Measurements from ENCODE around the gene MSRB3. TPM values are rescaled to one million over a fixed set of nuclear protein-coding genes. Genes with fewer than 3 reads are reported as not detected.
A peak's percentile ranks its signal among the peaks of the same experiment; 100 is the strongest.

The MSRB3 gene
- total RNA-seq, 3 donors from 2014 or later = 8.1 to 154 (median 18.3) TPM

DNA sequence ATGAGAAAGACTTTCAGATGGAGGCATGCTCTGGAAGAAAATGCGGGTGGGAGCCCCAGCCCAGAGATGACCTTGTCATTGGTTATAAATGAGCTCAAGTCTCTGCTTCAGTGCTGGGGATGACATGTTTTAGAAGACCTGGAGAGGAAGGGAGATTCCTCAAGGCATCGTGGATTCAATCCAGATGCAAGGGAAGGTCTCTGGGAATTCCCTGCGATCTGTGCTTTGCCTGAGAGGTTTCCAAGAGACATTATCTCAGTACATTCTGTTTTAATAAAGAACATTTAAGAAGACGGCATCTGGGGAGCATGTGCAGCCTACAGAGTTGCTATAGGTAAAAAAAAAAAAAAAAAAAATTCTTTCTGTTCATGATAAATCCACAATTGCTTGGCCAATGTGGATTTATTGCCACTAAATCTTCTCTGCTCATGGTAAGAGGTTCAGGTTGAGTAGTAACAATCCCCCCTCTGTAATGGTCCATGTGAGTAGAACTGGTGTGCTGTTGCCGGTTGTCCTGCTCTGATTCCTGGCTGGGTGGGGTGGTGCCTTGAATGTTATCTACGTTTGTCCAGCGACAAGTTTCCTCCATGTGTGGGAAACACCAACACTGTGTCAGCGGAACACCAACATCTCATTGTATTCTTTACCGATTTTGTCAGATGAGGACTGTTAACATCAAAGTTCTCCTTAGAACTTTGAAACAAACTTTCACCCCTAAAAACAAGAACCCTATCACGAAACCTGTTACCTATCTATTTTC, 230.0 kb downstream of the MSRB3 start:
- TF ChIP-seq, protein P1, sequence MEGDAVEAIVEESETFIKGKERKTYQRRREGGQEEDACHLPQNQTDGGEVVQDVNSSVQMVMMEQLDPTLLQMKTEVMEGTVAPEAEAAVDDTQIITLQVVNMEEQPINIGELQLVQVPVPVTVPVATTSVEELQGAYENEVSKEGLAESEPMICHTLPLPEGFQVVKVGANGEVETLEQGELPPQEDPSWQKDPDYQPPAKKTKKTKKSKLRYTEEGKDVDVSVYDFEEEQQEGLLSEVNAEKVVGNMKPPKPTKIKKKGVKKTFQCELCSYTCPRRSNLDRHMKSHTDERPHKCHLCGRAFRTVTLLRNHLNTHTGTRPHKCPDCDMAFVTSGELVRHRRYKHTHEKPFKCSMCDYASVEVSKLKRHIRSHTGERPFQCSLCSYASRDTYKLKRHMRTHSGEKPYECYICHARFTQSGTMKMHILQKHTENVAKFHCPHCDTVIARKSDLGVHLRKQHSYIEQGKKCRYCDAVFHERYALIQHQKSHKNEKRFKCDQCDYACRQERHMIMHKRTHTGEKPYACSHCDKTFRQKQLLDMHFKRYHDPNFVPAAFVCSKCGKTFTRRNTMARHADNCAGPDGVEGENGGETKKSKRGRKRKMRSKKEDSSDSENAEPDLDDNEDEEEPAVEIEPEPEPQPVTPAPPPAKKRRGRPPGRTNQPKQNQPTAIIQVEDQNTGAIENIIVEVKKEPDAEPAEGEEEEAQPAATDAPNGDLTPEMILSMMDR (IDR thresholded peaks at IDR 0.05) = no peak
- Histone ChIP-seq H3K4me1 (ENCODE audit: low read depth) (peaks cover 3% of the 10 kb centered on the region), H3K4me3 (no peak overlapping the region), H3K9me3 (no peaks in the 10 kb centered on the region), H3K36me3 (ENCODE audit: low read depth) (no peaks in the 10 kb centered on the region)
- intact Hi-C loops (cut with DNase I, micrococcal nuclease) = no loop called here
- DNase-seq (no peak), ATAC-seq (no peak)

DNA sequence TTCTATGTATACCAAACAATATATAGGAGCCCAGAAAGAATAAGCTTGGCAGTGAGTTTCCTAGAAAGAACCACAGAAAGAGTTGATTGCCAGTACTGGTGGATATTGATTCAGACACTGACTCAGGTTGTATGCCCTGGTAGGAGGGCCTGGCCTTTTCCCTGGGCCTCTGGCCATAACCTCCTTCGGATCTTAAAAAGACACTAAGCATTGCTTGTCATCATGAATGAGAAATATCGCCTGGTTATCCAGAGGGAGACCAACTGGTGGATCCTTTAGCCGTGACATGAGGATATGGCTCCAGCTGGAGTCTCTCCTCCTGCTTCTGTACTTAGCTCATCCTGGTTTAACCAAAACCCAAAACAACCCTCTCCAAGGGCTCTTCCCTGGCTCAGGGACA, 231.5 kb downstream of the MSRB3 start:
- TF ChIP-seq, protein P1 (IDR thresholded peaks at IDR 0.05) = no peak
- DNase-seq = no peak
- Histone ChIP-seq H3K4me1 (ENCODE audit: low read depth) (peaks cover 3% of the 10 kb centered on the region), H3K9me3 (no peaks in the 10 kb centered on the region), H3K36me3 (ENCODE audit: low read depth) (no peaks in the 10 kb centered on the region), H3K4me3 (no peak overlapping the region)
- intact Hi-C loops (cut with DNase I, micrococcal nuclease) = no loop called here
- ATAC-seq = no peak

DNA sequence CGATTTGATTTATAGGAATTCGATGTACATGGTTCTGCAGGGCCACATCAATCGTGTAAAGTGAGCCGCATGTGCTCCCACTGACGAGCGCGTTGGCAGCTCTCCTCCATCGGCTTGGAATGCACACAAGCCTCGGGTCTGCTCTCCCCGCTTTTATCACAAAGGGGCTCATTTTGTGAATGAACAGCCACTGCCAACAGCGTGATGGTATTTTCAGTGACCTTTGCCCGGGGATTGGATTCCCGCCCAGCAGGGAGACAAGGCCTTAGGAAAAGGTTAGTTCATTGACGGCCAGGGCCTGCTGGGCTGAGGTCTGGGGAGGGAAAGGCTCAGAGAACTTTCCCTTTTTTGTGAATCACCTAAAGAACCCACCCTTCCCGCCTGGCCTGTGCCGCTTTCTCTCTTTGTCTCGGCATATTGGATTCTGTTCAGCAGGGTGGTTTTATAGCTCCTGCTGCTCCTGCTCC, 232.1 kb downstream of the MSRB3 start:
- DNase-seq = peak in 2 of 3 donors; percentile 26 to 33
- H3K4me3 ChIP-seq = no peak overlapping the region
- H3K4me1 ChIP-seq (ENCODE audit: low read depth) = peaks cover 3% of the 10 kb centered on the region
- intact Hi-C loops (cut with DNase I, micrococcal nuclease) = no loop called here
- TF ChIP-seq, protein P1 (IDR thresholded peaks at IDR 0.05) = no peak
- H3K36me3 ChIP-seq (ENCODE audit: low read depth) = no peaks in the 10 kb centered on the region
- no peaks in the 10 kb centered on the region for H3K9me3 ChIP-seq
- ATAC-seq = peak; percentile 12

DNA sequence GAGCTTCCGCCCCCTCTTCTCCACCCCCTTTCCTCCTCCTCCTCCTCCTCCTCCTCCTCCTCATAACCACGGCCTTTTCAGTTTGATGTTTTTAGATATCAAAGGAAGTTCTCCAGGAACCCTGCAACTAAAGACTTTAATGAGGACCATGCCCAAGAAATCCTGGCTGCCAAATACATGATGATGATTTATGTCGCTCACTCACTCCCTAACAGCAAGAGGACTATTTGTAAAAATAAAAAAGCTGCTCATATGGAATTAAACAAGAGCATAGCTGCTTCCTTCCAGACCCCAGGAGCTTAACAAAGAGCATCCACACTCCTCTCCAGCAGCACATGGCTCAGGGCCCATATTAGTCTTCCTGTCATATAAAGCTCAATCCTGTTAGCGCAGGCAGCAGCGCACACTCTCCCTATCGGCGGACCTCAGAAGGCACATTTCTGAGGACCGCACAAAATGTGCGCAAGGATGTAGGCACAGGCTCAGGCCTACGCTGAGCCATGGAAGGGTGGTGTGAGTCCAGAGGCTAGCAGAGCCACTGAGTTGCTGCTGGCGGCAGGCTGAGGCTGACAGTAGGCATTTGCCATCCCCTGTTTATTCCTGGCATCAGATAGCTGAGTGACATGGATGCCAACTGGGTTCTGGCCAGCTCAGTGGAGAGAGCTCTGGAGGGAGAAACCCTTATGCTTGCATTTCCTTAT, 232.8 kb downstream of the MSRB3 start:
- no peak for DNase-seq

DNA sequence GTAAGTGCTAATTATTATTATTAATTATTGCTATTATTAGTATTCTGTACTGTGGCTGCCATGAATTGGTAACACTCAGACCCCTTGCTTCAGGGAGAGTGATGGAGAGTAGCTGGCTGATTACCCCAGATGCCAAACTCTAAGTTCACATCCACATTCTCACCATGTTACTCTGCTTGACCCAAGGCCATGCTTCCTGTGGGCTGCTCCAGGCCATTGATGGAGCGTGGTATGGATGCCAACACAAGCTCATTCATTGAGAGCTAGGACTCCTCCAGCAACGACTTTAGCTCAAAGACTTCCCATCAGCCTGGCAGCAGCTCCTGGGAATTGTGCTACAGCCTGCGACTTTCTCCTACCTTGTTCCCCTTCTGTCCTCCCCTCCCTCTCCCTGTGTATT, 233.4 kb downstream of the MSRB3 start:
- TF ChIP-seq, protein P1 (IDR thresholded peaks at IDR 0.05) = no peak
- DNase-seq (no peak), ATAC-seq (no peak)
- intact Hi-C loops (cut with DNase I, micrococcal nuclease) = no loop called here
- Histone ChIP-seq H3K36me3 (ENCODE audit: low read depth) (no peaks in the 10 kb centered on the region), H3K4me3 (no peak overlapping the region), H3K4me1 (ENCODE audit: low read depth) (peaks cover 3% of the 10 kb centered on the region), H3K9me3 (no peaks in the 10 kb centered on the region)

More for the DNA sequence above, 232.8 kb downstream of the MSRB3 start:
- intact Hi-C loops (cut with DNase I, micrococcal nuclease) = no loop called here
- Histone ChIP-seq H3K4me3 (no peak overlapping the region), H3K9me3 (no peaks in the 10 kb centered on the region), H3K4me1 (ENCODE audit: low read depth) (peaks cover 3% of the 10 kb centered on the region), H3K36me3 (ENCODE audit: low read depth) (no peaks in the 10 kb centered on the region)
- no peak for ATAC-seq
- TF ChIP-seq, protein P1 (IDR thresholded peaks at IDR 0.05) = no peak

Other genes starting within 250 kb of the MSRB3 start
- gene WIF1, start 157.4 kb upstream of the MSRB3 start, total RNA-seq = under 1 TPM in 1 of 3 donors, not detected in 2; 0.19 TPM
- 10 to 100 TPM; 30.6 to 33.7 (median 32.2) TPM for gene LEMD3, start 109.1 kb upstream of the MSRB3 start, total RNA-seq